Cardiac septum (tissue), 1 donor: ENCODE data around the gene STARD3. TPM values are rescaled to one million over a fixed set of nuclear protein-coding genes. Genes with fewer than 3 reads are reported as not detected.

Experiments
- DNase-seq: peaks from one replicate; pipeline ENCODE4 v3.0.0-alpha.2; 2020; ENCODE audit warnings: low spot score
- intact Hi-C: fragments of 100-400 bp; cut with DNase I; formaldehyde crosslinking; loops from one replicate; pipeline ENCODE4 v1.14.0; 2022
- total RNA-seq: library from RNA; stranded (reverse); fragmentation: NEBNext Ultra II Directional; extraction: Animal tissue kit (Norgen Biotek cat#: 25700); gene quantifications from one replicate; pipeline ENCODE4 v1.2.1, GENCODE V29; 2021
- donor health status: DM: no; HTN: no; CAD: no.

The STARD3 gene
- total RNA-seq, 1 donor from 2014 or later = 21.9 TPM

GRCh38 chr17:39602533-39603303 is 34.2 kb upstream of the STARD3 start:
- intact Hi-C loops = no loop called here
- no peak for DNase-seq

GRCh38 chr17:39603304-39604016 is 33.5 kb upstream of the STARD3 start:
- intact Hi-C loops = no loop called here
- DNase-seq = no peak

- intact Hi-C loops = no loop called here
- no peak for DNase-seq
Observed at GRCh38 chr17:39604911-39605491, 31.9 kb upstream of the STARD3 start.

- DNase-seq = no peak
- intact Hi-C loops = no loop called here
Observed at GRCh38 chr17:39605492-39606433, 31.2 kb upstream of the STARD3 start.

- no peak for DNase-seq
- intact Hi-C loops = no loop called here
Observed at GRCh38 chr17:39606434-39607056, 30.4 kb upstream of the STARD3 start.

- intact Hi-C loops = no loop called here
- no peak for DNase-seq
Observed at GRCh38 chr17:39607057-39607850, 29.7 kb upstream of the STARD3 start.

- intact Hi-C loops = no loop called here
- no peak for DNase-seq
Observed at GRCh38 chr17:39607851-39608130, 29.2 kb upstream of the STARD3 start, which contains the start of gene NEUROD2. Gene NEUROD2 (minus strand): TSS chr17:39607920. CDS start chr17:39606599, 1,321 bp downstream.

GRCh38 chr17:39608142-39608981 is 28.6 kb upstream of the STARD3 start:
- intact Hi-C loops = no loop called here

GRCh38 chr17:39609416-39610025 is 27.4 kb upstream of the STARD3 start:
- no peak for DNase-seq
- intact Hi-C loops = no loop called here

More at GRCh38 chr17:39608142-39608981, 28.6 kb upstream of the STARD3 start:
- DNase-seq = no peak

- intact Hi-C loops = no loop called here
- no peak for DNase-seq
Observed at GRCh38 chr17:39611401-39612112, 25.4 kb upstream of the STARD3 start.

GRCh38 chr17:39612291-39612894 is 24.6 kb upstream of the STARD3 start:
- no peak for DNase-seq

GRCh38 chr17:39612935-39613464 is 23.9 kb upstream of the STARD3 start:
- intact Hi-C loops = no loop called here
- no peak for DNase-seq

More at GRCh38 chr17:39612291-39612894, 24.6 kb upstream of the STARD3 start:
- intact Hi-C loops = no loop called here

GRCh38 chr17:39614545-39615157 is 22.3 kb upstream of the STARD3 start:
- intact Hi-C loops = loop anchor here (5.0 kb wide), 1 partner anchor 42 kb away; no protein-coding TSS in a partner anchor
- no peak for DNase-seq

GRCh38 chr17:39615434-39615833 is 21.5 kb upstream of the STARD3 start:
- DNase-seq = no peak
- intact Hi-C loops = loop anchor here (5.0 kb wide), 1 partner anchor 43 kb away; no protein-coding TSS in a partner anchor

GRCh38 chr17:39617100-39617445 is 19.9 kb upstream of the STARD3 start:
- intact Hi-C loops = loop anchor here (5.0 kb wide), 1 partner anchor 45 kb away; no protein-coding TSS in a partner anchor
- DNase-seq = no peak
